MM.1S (cell line): Measurements from ENCODE around the gene MVB12B.

Experiments
- DNase-seq: peaks from one replicate; pipeline ENCODE4 v3.0.0-alpha.2; 2015
- H2AFZ ChIP-seq: fragments of 300-600 bp; sonication (generic); 2 replicates; pipeline ENCODE4 v1.6.0; 2016; ENCODE audit warnings: antibody characterized with exemption, low read length
- H3F3A ChIP-seq: fragments of 300-600 bp; sonication (generic); 2 replicates; pipeline ENCODE4 v1.6.1; 2016; ENCODE audit warnings: mild to moderate bottlenecking, antibody characterized with exemption, low read length, moderate library complexity, mixed read lengths; ENCODE audit not compliant: insufficient read depth
- H3K27ac ChIP-seq: fragments of 300-600 bp; sonication (generic); 2 replicates; pipeline ENCODE4 v1.5.1; 2016; ENCODE audit warnings: mild to moderate bottlenecking, low read length
- H3K27me3 ChIP-seq: fragments of 300-600 bp; sonication (generic); replicated peaks from 2 replicates; pipeline ENCODE4 v1.6.0; 2016; ENCODE audit warnings: low read length; ENCODE audit not compliant: insufficient read depth
- H3K36me3 ChIP-seq: fragments of 300-600 bp; sonication (generic); replicated peaks from 2 replicates; pipeline ENCODE4 v1.6.1; 2016; ENCODE audit warnings: mild to moderate bottlenecking, low read length, mixed read lengths; ENCODE audit not compliant: insufficient read depth
- H3K4me1 ChIP-seq: fragments of 300-600 bp; sonication (generic); 2 replicates; pipeline ENCODE4 v1.6.1; 2016; ENCODE audit warnings: low read length, mixed read lengths
- H3K4me2 ChIP-seq: fragments of 300-600 bp; sonication (generic); 2 replicates; pipeline ENCODE4 v1.6.0; 2016; ENCODE audit warnings: low read depth, low read length
- H3K4me3 ChIP-seq: fragments of 300-600 bp; sonication (generic); 2 replicates; pipeline ENCODE4 v1.5.1; 2016; ENCODE audit warnings: low read length, mixed read lengths
- H3K79me2 ChIP-seq: fragments of 300-600 bp; sonication (generic); 2 replicates; pipeline ENCODE4 v1.6.1; 2016; ENCODE audit warnings: mixed run types, low read length, mixed read lengths
- H3K9ac ChIP-seq: fragments of 300-600 bp; sonication (generic); 2 replicates; pipeline ENCODE4 v1.6.1; 2016; ENCODE audit warnings: low read length, mixed read lengths
- H3K9me2 ChIP-seq: fragments of 300-600 bp; sonication (generic); replicated peaks from 2 replicates; pipeline ENCODE4 v1.6.1; 2016; ENCODE audit warnings: mild to moderate bottlenecking, low read length, mixed read lengths; ENCODE audit not compliant: insufficient read depth
- H3K9me3 ChIP-seq: fragments of 300-600 bp; sonication (generic); replicated peaks from 2 replicates; pipeline ENCODE4 v1.6.1; 2016; ENCODE audit warnings: mild to moderate bottlenecking, low read length, mixed read lengths; ENCODE audit not compliant: insufficient read depth
- H4K20me1 ChIP-seq: fragments of 300-600 bp; sonication (generic); 2 replicates; pipeline ENCODE4 v1.6.1; 2016; ENCODE audit warnings: mild to moderate bottlenecking, low read length, moderate library complexity, mixed read lengths; ENCODE audit not compliant: insufficient read depth
- CTCF ChIP-seq: fragments of 300-600 bp; sonication (generic); IDR thresholded peaks from 2 replicates; pipeline ENCODE4 v1.5.1; 2016; ENCODE audit warnings: antibody characterized with exemption, low read length, mixed read lengths
- EZH2 ChIP-seq: fragments of 300-600 bp; sonication (generic); optimal IDR thresholded peaks from 2 replicates; pipeline ENCODE3; 2017; ENCODE audit warnings: low read depth, mild to moderate bottlenecking, antibody characterized with exemption, low read length, mixed read lengths
- EZH2phosphoT487 ChIP-seq: fragments of 300-600 bp; sonication (generic); IDR thresholded peaks from 2 replicates; pipeline ENCODE4 v1.6.1; 2018; ENCODE audit warnings: antibody characterized with exemption, low read length

MVB12B gene

GRCh38 chr9:126518763-126519162, 192.1 kb downstream of the MVB12B start:
- Histone ChIP-seq H3K9ac (no peak overlapping the region), H3K4me2 (no peak overlapping the region), H4K20me1 (peaks cover 4% of the 10 kb centered on the region; the same call in 1 of the 2 replicates), H3K9me3 (no peaks in the 10 kb centered on the region), H3K27me3 (peaks cover 87% of the 10 kb centered on the region), H3K79me2 (no peaks in the 10 kb centered on the region), H2AFZ (no peak overlapping the region), H3K9me2 (no peaks in the 10 kb centered on the region), H3K27ac (no peak overlapping the region), H3F3A (peaks cover 14% of the 10 kb centered on the region), H3K4me1 (peaks cover 18% of the 10 kb centered on the region), H3K36me3 (no peaks in the 10 kb centered on the region), H3K4me3 (no peak overlapping the region)
- TF ChIP-seq EZH2, result no peak
- no peak for TF ChIP-seq CTCF
- no peak for TF ChIP-seq EZH2phosphoT487
- no peak for DNase-seq

DNA sequence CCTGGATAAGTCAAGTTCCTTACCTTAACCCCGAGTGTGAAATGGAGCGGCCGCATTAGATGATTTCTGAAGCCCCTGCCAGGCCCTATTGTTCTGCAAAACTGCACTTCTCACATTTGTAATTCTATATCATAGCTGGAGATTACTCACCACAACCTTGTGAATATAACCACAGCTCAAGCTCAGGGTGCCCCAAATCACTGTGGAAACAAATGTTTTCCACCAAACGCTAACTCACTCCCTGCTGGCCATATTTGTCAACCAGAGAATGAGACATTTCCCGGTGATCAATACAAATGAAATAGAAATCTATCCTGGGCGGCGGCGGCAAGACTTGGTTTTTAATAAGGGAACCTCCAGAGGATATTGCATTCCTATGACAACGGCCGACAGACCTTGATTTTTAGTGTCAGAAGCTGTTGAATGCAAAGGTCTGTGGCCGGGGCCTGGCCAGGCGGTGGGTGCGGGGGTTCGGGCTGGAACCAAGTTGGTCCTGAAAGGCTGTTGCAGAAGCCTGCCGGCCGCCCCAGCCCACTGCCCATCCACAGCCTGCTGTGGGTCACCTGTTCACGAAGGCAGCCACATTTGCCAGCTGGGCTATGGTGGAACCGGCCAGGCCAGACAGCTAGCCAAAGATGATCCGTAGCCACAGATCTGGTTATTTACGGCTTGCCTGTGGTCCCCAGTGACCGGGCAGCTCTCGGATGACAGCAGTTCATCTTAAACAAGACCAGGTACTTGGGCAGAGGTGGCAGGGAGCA, 193.2 kb downstream of the MVB12B start:
- peaks cover 14% of the 10 kb centered on the region for H3F3A ChIP-seq
- no peak overlapping the region for H3K27ac ChIP-seq
- no peaks in the 10 kb centered on the region for H3K36me3 ChIP-seq
- H3K27me3 ChIP-seq, result peaks cover 90% of the 10 kb centered on the region
- peaks cover 18% of the 10 kb centered on the region for H3K4me1 ChIP-seq
- H4K20me1 ChIP-seq, result peaks cover 4% of the 10 kb centered on the region; the same call in 1 of the 2 replicates
- no peak for DNase-seq
- H3K9me3 ChIP-seq, result no peaks in the 10 kb centered on the region
- no peaks in the 10 kb centered on the region for H3K79me2 ChIP-seq
- H3K4me3 ChIP-seq, result no peak overlapping the region
- no peak overlapping the region for H3K4me2 ChIP-seq
- H3K9ac ChIP-seq, result no peak overlapping the region
- TF ChIP-seq EZH2 (no peak), EZH2phosphoT487 (no peak), CTCF (no peak)
- H2AFZ ChIP-seq, result no peak overlapping the region
- H3K9me2 ChIP-seq, result no peaks in the 10 kb centered on the region

- Histone ChIP-seq H3K79me2 (no peaks in the 10 kb centered on the region), H3F3A (peaks cover 14% of the 10 kb centered on the region), H3K9me3 (no peaks in the 10 kb centered on the region), H3K36me3 (no peaks in the 10 kb centered on the region), H3K27me3 (peaks cover 90% of the 10 kb centered on the region), H3K9me2 (no peaks in the 10 kb centered on the region), H3K27ac (no peak overlapping the region), H3K4me1 (peaks cover 18% of the 10 kb centered on the region), H3K9ac (no peak overlapping the region), H2AFZ (no peak overlapping the region), H3K4me3 (no peak overlapping the region), H3K4me2 (no peak overlapping the region), H4K20me1 (peaks cover 4% of the 10 kb centered on the region; the same call in 1 of the 2 replicates)
- no peak for TF ChIP-seq EZH2phosphoT487
- no peak for TF ChIP-seq EZH2
- TF ChIP-seq CTCF, result no peak
- DNase-seq, result no peak
Observed at GRCh38 chr9:126520453-126520852, 193.8 kb downstream of the MVB12B start.
